ENCODE results near the gene PKHD1.

PKHD1 gene

GRCh38 chr6:52013035-52013434, 74.4 kb downstream of the PKHD1 start:
- no peak for TF ChIP-seq SIN3A (IDR thresholded peaks at IDR 0.05; ENCODE audit: borderline replicate concordance, insufficient read depth, low read length)
- no peak for TF ChIP-seq FOXP2 (optimal IDR thresholded peaks at IDR 0.05; ENCODE audit: borderline replicate concordance, extremely low read depth, extremely low read length, insufficient read depth)
- no peak for TF ChIP-seq POLR2AphosphoS5 (IDR thresholded peaks at IDR 0.05; ENCODE audit: low read depth, low read length)

GRCh38 chr6:52012582-52012981, 74.8 kb downstream of the PKHD1 start:
- TF ChIP-seq POLR2AphosphoS5 (IDR thresholded peaks at IDR 0.05; ENCODE audit: low read depth, low read length) (no peak), FOXP2 (optimal IDR thresholded peaks at IDR 0.05; ENCODE audit: borderline replicate concordance, extremely low read depth, extremely low read length, insufficient read depth) (no peak), SIN3A (IDR thresholded peaks at IDR 0.05; ENCODE audit: borderline replicate concordance, insufficient read depth, low read length) (no peak), TAF1 (IDR thresholded peaks at IDR 0.05; ENCODE audit: borderline replicate concordance, insufficient read depth, low read length) (no peak), REST (IDR thresholded peaks at IDR 0.05; ENCODE audit: insufficient read depth in 1 of 2, low read depth in 2 of 2, low read length in 2 of 2) (no peak)

- TF ChIP-seq SIN3A (IDR thresholded peaks at IDR 0.05; ENCODE audit: borderline replicate concordance, insufficient read depth, low read length) (no peak), TAF1 (IDR thresholded peaks at IDR 0.05; ENCODE audit: borderline replicate concordance, insufficient read depth, low read length) (no peak), REST (IDR thresholded peaks at IDR 0.05; ENCODE audit: insufficient read depth in 1 of 2, low read depth in 2 of 2, low read length in 2 of 2) (no peak), POLR2AphosphoS5 (IDR thresholded peaks at IDR 0.05; ENCODE audit: low read depth, low read length) (no peak), FOXP2 (optimal IDR thresholded peaks at IDR 0.05; ENCODE audit: borderline replicate concordance, extremely low read depth, extremely low read length, insufficient read depth) (no peak)
Measured at GRCh38 chr6:52010806-52011205, 76.6 kb downstream of the PKHD1 start.

- TF ChIP-seq SIN3A (IDR thresholded peaks at IDR 0.05; ENCODE audit: borderline replicate concordance, insufficient read depth, low read length) (no peak), POLR2AphosphoS5 (IDR thresholded peaks at IDR 0.05; ENCODE audit: low read depth, low read length) (no peak), FOXP2 (optimal IDR thresholded peaks at IDR 0.05; ENCODE audit: borderline replicate concordance, extremely low read depth, extremely low read length, insufficient read depth) (no peak), REST (IDR thresholded peaks at IDR 0.05; ENCODE audit: insufficient read depth in 1 of 2, low read depth in 2 of 2, low read length in 2 of 2) (no peak), TAF1 (IDR thresholded peaks at IDR 0.05; ENCODE audit: borderline replicate concordance, insufficient read depth, low read length) (no peak)
Measured at GRCh38 chr6:52010145-52010544, 77.3 kb downstream of the PKHD1 start.

- no peak for TF ChIP-seq SIN3A (IDR thresholded peaks at IDR 0.05; ENCODE audit: borderline replicate concordance, insufficient read depth, low read length)
- TF ChIP-seq FOXP2 (optimal IDR thresholded peaks at IDR 0.05; ENCODE audit: borderline replicate concordance, extremely low read depth, extremely low read length, insufficient read depth), result no peak
- TF ChIP-seq TAF1 (IDR thresholded peaks at IDR 0.05; ENCODE audit: borderline replicate concordance, insufficient read depth, low read length), result no peak
- TF ChIP-seq POLR2AphosphoS5 (IDR thresholded peaks at IDR 0.05; ENCODE audit: low read depth, low read length), result no peak
- no peak for TF ChIP-seq REST (IDR thresholded peaks at IDR 0.05; ENCODE audit: insufficient read depth in 1 of 2, low read depth in 2 of 2, low read length in 2 of 2)
Measured at GRCh38 chr6:52009466-52010140, 77.8 kb downstream of the PKHD1 start.
